GM19395 (cell line): ENCODE data around the gene NOSTRIN.

Experiments
- ATAC-seq: cut with Tn5 transposase; IDR thresholded peaks from one replicate; pipeline ENCODE4 v1.9.1; 2021; ENCODE audit warnings: mild to moderate bottlenecking, moderate library complexity; ENCODE audit not compliant: unreplicated experiment

NOSTRIN gene

GRCh38 chr2:168913495-168913894, 111.1 kb downstream of the NOSTRIN start:
- no peak for ATAC-seq
